IMR-90 (cell line): Measurements from ENCODE around the gene TPSB2. TPM values are rescaled to one million over a fixed set of nuclear protein-coding genes. Genes with fewer than 3 reads are reported as not detected.

ENCODE experiments used
- ATAC-seq: fragments of 200-7000 bp; cut with Tn5 transposase; 2 replicates; pipeline ENCODE4 v1.9.1; 2020; ENCODE audit warnings: low read depth, mild to moderate bottlenecking, moderate library complexity
- BruUV-seq: library from RNA; stranded (reverse); fragments of 400-500 nt; replicated peaks from 2 replicates; lab custom pipeline; 2021; lab: Mats Ljungman, UMichigan
- CTCF ChIA-PET: fragments of 300-600 bp; formaldehyde crosslinking; extraction: SDS; loops from one replicate; lab custom pipeline; 2021; ENCODE audit warnings: antibody characterized with exemption; lab: Yijun Ruan, JAX
- POLR2A ChIA-PET: fragments of 300-600 bp; sonication (Branson Sonifier 250); formaldehyde crosslinking; loops from one replicate; lab custom pipeline; 2022; ENCODE audit warnings: antibody characterized with exemption; ENCODE audit not compliant: unreplicated experiment; lab: Charles Lee
- DNase-seq: peaks from one replicate; pipeline ENCODE4 v3.0.0; 2013
- H2AFZ ChIP-seq: replicated peaks from 2 replicates; pipeline ENCODE3; 2013; ENCODE audit warnings: low read length, mild to moderate bottlenecking; ENCODE audit not compliant: poor library complexity
- H2AK5ac ChIP-seq: 2 replicates; pipeline ENCODE4 v1.6.1; 2013; ENCODE audit warnings: low read depth, low read length, inconsistent platforms
- H2AK9ac ChIP-seq: replicated peaks from 2 replicates; pipeline ENCODE3; 2013; ENCODE audit warnings: mild to moderate bottlenecking, low read depth, low read length, moderate library complexity; ENCODE audit not compliant: poor library complexity
- H2BK120ac ChIP-seq: 2 replicates; pipeline ENCODE4 v1.6.1; 2013; ENCODE audit warnings: low read depth, low read length, inconsistent platforms
- H2BK15ac ChIP-seq: 3 replicates; pipeline ENCODE4 v1.6.1; 2013; ENCODE audit warnings: low read depth, low read length, inconsistent platforms
- H2BK20ac ChIP-seq: 2 replicates; pipeline ENCODE4 v1.6.1; 2013; ENCODE audit warnings: low read depth, mild to moderate bottlenecking, inconsistent platforms, low read length, moderate library complexity
- H2BK5ac ChIP-seq: 2 replicates; pipeline ENCODE4 v1.6.1; 2013; ENCODE audit warnings: mild to moderate bottlenecking, low read depth, low read length, inconsistent platforms; ENCODE audit not compliant: poor library complexity, severe bottlenecking
- H3K14ac ChIP-seq: replicated peaks from 2 replicates; pipeline ENCODE4 v1.6.1; 2013; ENCODE audit warnings: low read depth, low read length, inconsistent platforms
- H3K18ac ChIP-seq: 2 replicates; pipeline ENCODE4 v1.6.1; 2013; ENCODE audit warnings: low read depth, low read length, control low read depth
- H3K23ac ChIP-seq: 2 replicates; pipeline ENCODE4 v1.6.1; 2013; ENCODE audit warnings: low read depth, low read length, inconsistent platforms
- H3K27ac ChIP-seq: 2 replicates; pipeline ENCODE4 v1.5.1; 2013; ENCODE audit warnings: mild to moderate bottlenecking, control low read depth, low read length; ENCODE audit not compliant: insufficient read depth
- H3K27me3 ChIP-seq: 2 replicates; pipeline ENCODE4 v1.6.1; 2013; ENCODE audit warnings: low read length; ENCODE audit not compliant: control insufficient read depth, insufficient read depth
- H3K36me3 ChIP-seq: 2 replicates; pipeline ENCODE4 v1.6.1; 2013; ENCODE audit warnings: low read length, mixed read lengths; ENCODE audit not compliant: control insufficient read depth, insufficient read depth
- H3K4ac ChIP-seq: 2 replicates; pipeline ENCODE4 v1.6.1; 2013; ENCODE audit warnings: low read depth, low read length, inconsistent platforms
- H3K4me1 ChIP-seq: 2 replicates; pipeline ENCODE4 v1.6.1; 2013; ENCODE audit warnings: low read length, mixed read lengths; ENCODE audit not compliant: control insufficient read depth, insufficient read depth
- H3K4me2 ChIP-seq: 2 replicates; pipeline ENCODE4 v1.6.1; 2013; ENCODE audit warnings: low read depth, mild to moderate bottlenecking, control low read depth, low read length, moderate library complexity
- H3K4me3 ChIP-seq: 2 replicates; pipeline ENCODE4 v1.5.1; 2013; ENCODE audit warnings: low read depth, mild to moderate bottlenecking, control low read depth, low read length, moderate library complexity; ENCODE audit not compliant: insufficient read depth
- H3K56ac ChIP-seq: 2 replicates; pipeline ENCODE4 v1.6.1; 2013; ENCODE audit warnings: low read length, inconsistent platforms; ENCODE audit not compliant: insufficient read depth; ENCODE audit errors: extremely low read depth
- H3K79me1 ChIP-seq, 2 experiments: 2 replicates each; pipeline ENCODE4 v1.6.1; 2013; ENCODE audit warnings: low read length in 2 of 2, inconsistent platforms in 1 of 2, low read depth in 1 of 2
- H3K9ac ChIP-seq: 2 replicates; pipeline ENCODE4 v1.6.1; 2013; ENCODE audit warnings: low read depth, low read length, control low read depth
- H3K9me1 ChIP-seq: 2 replicates; pipeline ENCODE4 v1.6.1; 2013; ENCODE audit warnings: low read length, inconsistent platforms; ENCODE audit not compliant: insufficient read depth
- H3K9me3 ChIP-seq: 2 replicates; pipeline ENCODE4 v1.6.1; 2013; ENCODE audit warnings: low read length; ENCODE audit not compliant: control insufficient read depth, insufficient read depth
- H4K20me1 ChIP-seq: 2 replicates; pipeline ENCODE4 v1.6.1; 2013; ENCODE audit warnings: low read length, inconsistent platforms; ENCODE audit not compliant: insufficient read depth
- H4K5ac ChIP-seq: 2 replicates; pipeline ENCODE4 v1.6.1; 2013; ENCODE audit warnings: mild to moderate bottlenecking, low read depth, low read length, control low read depth
- H4K8ac ChIP-seq, 2 experiments: 2 replicates each; pipeline ENCODE4 v1.6.1; 2013; ENCODE audit warnings: low read depth in 2 of 2, low read length in 2 of 2, control low read depth in 1 of 2, inconsistent platforms in 1 of 2
- H4K91ac ChIP-seq: 2 replicates; pipeline ENCODE4 v1.6.1; 2013; ENCODE audit warnings: low read depth, low read length, inconsistent platforms; ENCODE audit not compliant: insufficient read depth
- BHLHE40 ChIP-seq: fragments of 150-350 bp; IDR thresholded peaks from 2 replicates; pipeline ENCODE4 v1.6.1; 2016; ENCODE audit warnings: mild to moderate bottlenecking, low read depth, low read length
- CEBPB ChIP-seq: IDR thresholded peaks from 2 replicates; pipeline ENCODE4 v1.6.1; 2012; ENCODE audit warnings: low read depth, low read length, improper control_type of control experiment
- CHD1 ChIP-seq: IDR thresholded peaks from 2 replicates; pipeline ENCODE4 v1.6.1; 2012; ENCODE audit warnings: low read depth, low read length, improper control_type of control experiment
- FOS ChIP-seq: fragments of 150-350 bp; IDR thresholded peaks from 2 replicates; pipeline ENCODE4 v1.6.1; 2016; ENCODE audit warnings: low read depth, low read length
- MAFK ChIP-seq: IDR thresholded peaks from 2 replicates; pipeline ENCODE4 v1.6.1; 2012; ENCODE audit warnings: low read depth, low read length, improper control_type of control experiment
- MAZ ChIP-seq: IDR thresholded peaks from 2 replicates; pipeline ENCODE4 v1.6.1; 2012; ENCODE audit warnings: low read depth, mild to moderate bottlenecking, low read length, improper control_type of control experiment, moderate library complexity, borderline replicate concordance
- MXI1 ChIP-seq: IDR thresholded peaks from 2 replicates; pipeline ENCODE4 v1.6.1; 2012; ENCODE audit warnings: low read depth, mild to moderate bottlenecking, low read length, moderate library complexity, borderline replicate concordance
- NFE2L2 ChIP-seq: fragments of 150-350 bp; IDR thresholded peaks from 2 replicates; pipeline ENCODE4 v1.6.1; 2016; ENCODE audit warnings: low read depth, mild to moderate bottlenecking, low read length
- POLR2A ChIP-seq: IDR thresholded peaks from 2 replicates; pipeline ENCODE4 v1.6.1; 2012; ENCODE audit warnings: mild to moderate bottlenecking, low read depth, low read length
- RAD21 ChIP-seq: IDR thresholded peaks from 2 replicates; pipeline ENCODE4 v1.6.1; 2012; ENCODE audit warnings: low read length, improper control_type of control experiment
- RCOR1 ChIP-seq: IDR thresholded peaks from 2 replicates; pipeline ENCODE4 v1.6.1; 2012; ENCODE audit warnings: mild to moderate bottlenecking, low read length, improper control_type of control experiment; ENCODE audit not compliant: insufficient replicate concordance
- RFX5 ChIP-seq: IDR thresholded peaks from 2 replicates; pipeline ENCODE4 v1.8.0; 2012; ENCODE audit warnings: low read depth, mild to moderate bottlenecking, low read length, moderate library complexity
- SMC3 ChIP-seq: fragments of 150-350 bp; IDR thresholded peaks from 2 replicates; pipeline ENCODE4 v1.6.1; 2016; ENCODE audit warnings: low read depth, mild to moderate bottlenecking, antibody characterized with exemption, low read length, moderate library complexity
- WGBS, 2 experiments: methylation state at CpG; one replicate each; pipeline versions ENCODE4 v1.1.5 to v1.1.7; 2013; ENCODE audit warnings: missing lambda C conversion rate in 2 of 2; ENCODE audit not compliant: insufficient read length in 1 of 2; ENCODE audit errors: extremely low coverage in 2 of 2; 5-methylcytosine and 5-hydroxymethylcytosine counted together
- dilution Hi-C: fragments of 300-500 bp; cut with HindIII; formaldehyde crosslinking; loops from one replicate; pipeline ENCODE4 v1.14.3; 2018; ENCODE audit warnings: low sequenced_read_pairs; ENCODE audit not compliant: unreplicated experiment
- in situ Hi-C: fragments of 300-500 bp; cut with MboI; formaldehyde crosslinking; loops from 3 replicates; pipeline ENCODE4 v1.14.3; 2019; ENCODE audit warnings: low sequenced_read_pairs, inconsistent platforms, mixed read lengths
- intact Hi-C: fragments of 100-400 bp; cut with micrococcal nuclease; formaldehyde crosslinking; loops from 2 replicates; pipeline ENCODE4 v1.10.0; 2022
- polyA plus RNA-seq, 3 experiments: library from polyadenylated mRNA; depleted of rRNA; stranded (reverse); fragments of >200 nt; gene quantifications; 2 replicates each; pipeline ENCODE4 v1.2.3, GENCODE V29; 2012; ENCODE audit warnings: low replicate concordance in 1 of 3
- total RNA-seq: library from RNA; depleted of rRNA; stranded (reverse); fragments of >200 nt; gene quantifications from 2 replicates; pipeline ENCODE4 v1.2.3, GENCODE V29; 2012
- TF ChIP-seq, protein P1 (sequence below): conservative IDR thresholded peaks from 2 replicates; pipeline ENCODE4 v1.5.1; 2012; ENCODE audit warnings: mild to moderate bottlenecking, low read depth, low read length, improper control_type of control experiment
- TF ChIP-seq, protein P2 (sequence below): fragments of 150-350 bp; IDR thresholded peaks from 2 replicates; pipeline ENCODE4 v1.6.1; 2017; ENCODE audit warnings: mild to moderate bottlenecking, antibody characterized with exemption, low read length, low read depth

Gene TPSB2
- total and polyA plus RNA-seq, 2 of the 4 experiments (the other 2 are of a cell fraction) = not detected

DNA sequence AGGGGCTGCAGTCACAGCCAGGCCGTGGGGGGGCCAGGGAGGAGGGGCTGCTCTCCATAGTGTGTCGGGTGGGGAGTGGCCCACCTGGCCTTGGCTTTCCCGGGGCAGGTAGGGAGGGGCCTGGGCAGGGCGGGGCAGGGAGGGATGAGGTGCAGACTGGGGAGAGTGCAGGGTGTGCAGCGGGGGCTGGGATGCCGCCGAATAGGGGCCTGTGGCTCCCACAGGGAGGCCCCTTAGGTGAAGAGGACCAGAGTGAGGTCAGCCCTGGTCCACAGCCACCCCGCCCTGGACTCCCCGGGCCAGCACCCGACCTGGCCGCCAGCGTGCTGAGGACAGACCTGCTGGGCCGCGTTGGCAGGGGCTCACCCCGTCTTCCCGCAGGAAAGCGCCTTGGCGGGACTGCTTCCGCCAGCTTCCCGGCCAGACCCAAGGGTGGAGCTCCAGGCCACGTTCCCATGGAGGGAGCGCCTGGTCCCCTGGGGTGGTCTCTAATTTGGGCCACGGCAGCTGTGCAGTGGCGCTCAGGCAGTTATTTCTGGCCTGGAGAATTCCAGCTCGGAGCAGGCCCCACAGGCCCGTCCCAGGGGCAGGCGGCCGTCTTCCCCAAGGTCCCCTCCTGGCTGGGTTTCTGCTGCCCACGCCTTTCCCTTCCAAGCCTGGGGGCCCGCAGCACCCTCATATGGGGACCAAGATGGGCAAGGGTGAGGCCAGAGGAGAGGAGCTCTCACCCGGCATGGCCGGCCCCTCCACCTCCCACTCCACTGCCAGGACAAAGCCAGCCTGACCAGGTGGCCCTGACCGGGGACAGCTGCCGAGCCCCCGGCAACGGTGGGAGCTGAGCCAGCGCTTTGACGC is 49.2 kb downstream of the TPSB2 start:
- BruUV-seq = no TSS peak
- H2BK20ac ChIP-seq = no peak overlapping the region
- H3K4me2 ChIP-seq = no peak overlapping the region
- no peak for ATAC-seq
- no peaks in the 10 kb centered on the region; a peak in 1 of 4 replicates for H3K79me1 ChIP-seq
- H3K18ac ChIP-seq = no peak overlapping the region
- no peak overlapping the region; the same call in 1 of the 2 replicates for H4K91ac ChIP-seq
- H4K5ac ChIP-seq = no peak overlapping the region
- H3K4ac ChIP-seq = no peak overlapping the region
- H2AK9ac ChIP-seq = peak overlapping the region; percentile 58
- no peak for DNase-seq
- H3K4me3 ChIP-seq = no peak overlapping the region
- WGBS, 2 experiments = 62% methylated on average over 25 of the region's 38 CpGs; no CpG with 5 or more reads in 1 of the 2 experiments
- dilution Hi-C loops = no loop called here
- no peak overlapping the region for H2BK5ac ChIP-seq
- no peak overlapping the region for H3K23ac ChIP-seq
- no peaks in the 10 kb centered on the region for H3K27me3 ChIP-seq
- peaks cover 8% of the 10 kb centered on the region for H3K9me1 ChIP-seq
- peak overlapping the region; percentile 53 for H2AFZ ChIP-seq
- POLR2A ChIA-PET = no interaction called here
- H3K9me3 ChIP-seq = no peaks in the 10 kb centered on the region
- in situ Hi-C loops = no loop called here
- H3K9ac ChIP-seq = no peak overlapping the region
- H3K36me3 ChIP-seq = no peaks in the 10 kb centered on the region
- no peak overlapping the region for H3K14ac ChIP-seq
- CTCF ChIA-PET = interaction anchor here (1.6 kb wide), 1 partner anchor 11 kb away, joined by 4 read pairs; no protein-coding TSS in a partner anchor
- peak overlapping the region; percentile 27 for H2AK5ac ChIP-seq
- intact Hi-C loops = no loop called here
- H4K8ac ChIP-seq = no peak overlapping the region
- peaks cover 20% of the 10 kb centered on the region for H3K4me1 ChIP-seq
- 0 out of 2 replicates have a peak overlapping the region, but pooled peaks have one; percentile 21 for H2BK120ac ChIP-seq
- H3K27ac ChIP-seq = no peak overlapping the region
- no peak overlapping the region for H2BK15ac ChIP-seq
- H3K56ac ChIP-seq = no peak overlapping the region
- no peaks in the 10 kb centered on the region; the same call in 1 of the 2 replicates for H4K20me1 ChIP-seq
- TF ChIP-seq MXI1 (no peak), RAD21 (no peak), SMC3 (no peak), RCOR1 (no peak), MAFK (no peak), NFE2L2 (no peak), MAZ (no peak), RFX5 (no peak), CEBPB (no peak), POLR2A (no peak), BHLHE40 (no peak), CHD1 (no peak), FOS (no peak)
- TF ChIP-seq, protein P1, sequence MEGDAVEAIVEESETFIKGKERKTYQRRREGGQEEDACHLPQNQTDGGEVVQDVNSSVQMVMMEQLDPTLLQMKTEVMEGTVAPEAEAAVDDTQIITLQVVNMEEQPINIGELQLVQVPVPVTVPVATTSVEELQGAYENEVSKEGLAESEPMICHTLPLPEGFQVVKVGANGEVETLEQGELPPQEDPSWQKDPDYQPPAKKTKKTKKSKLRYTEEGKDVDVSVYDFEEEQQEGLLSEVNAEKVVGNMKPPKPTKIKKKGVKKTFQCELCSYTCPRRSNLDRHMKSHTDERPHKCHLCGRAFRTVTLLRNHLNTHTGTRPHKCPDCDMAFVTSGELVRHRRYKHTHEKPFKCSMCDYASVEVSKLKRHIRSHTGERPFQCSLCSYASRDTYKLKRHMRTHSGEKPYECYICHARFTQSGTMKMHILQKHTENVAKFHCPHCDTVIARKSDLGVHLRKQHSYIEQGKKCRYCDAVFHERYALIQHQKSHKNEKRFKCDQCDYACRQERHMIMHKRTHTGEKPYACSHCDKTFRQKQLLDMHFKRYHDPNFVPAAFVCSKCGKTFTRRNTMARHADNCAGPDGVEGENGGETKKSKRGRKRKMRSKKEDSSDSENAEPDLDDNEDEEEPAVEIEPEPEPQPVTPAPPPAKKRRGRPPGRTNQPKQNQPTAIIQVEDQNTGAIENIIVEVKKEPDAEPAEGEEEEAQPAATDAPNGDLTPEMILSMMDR = no peak
- TF ChIP-seq, protein P2, sequence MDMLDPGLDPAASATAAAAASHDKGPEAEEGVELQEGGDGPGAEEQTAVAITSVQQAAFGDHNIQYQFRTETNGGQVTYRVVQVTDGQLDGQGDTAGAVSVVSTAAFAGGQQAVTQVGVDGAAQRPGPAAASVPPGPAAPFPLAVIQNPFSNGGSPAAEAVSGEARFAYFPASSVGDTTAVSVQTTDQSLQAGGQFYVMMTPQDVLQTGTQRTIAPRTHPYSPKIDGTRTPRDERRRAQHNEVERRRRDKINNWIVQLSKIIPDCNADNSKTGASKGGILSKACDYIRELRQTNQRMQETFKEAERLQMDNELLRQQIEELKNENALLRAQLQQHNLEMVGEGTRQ = no peak
